GM21723 (cell line): ENCODE measurements around the gene RASGRF2.

ENCODE experiments used
- ATAC-seq: cut with Tn5 transposase; IDR thresholded peaks from one replicate; pipeline ENCODE4 v1.9.1; 2021; ENCODE audit warnings: mild to moderate bottlenecking, moderate library complexity; ENCODE audit not compliant: unreplicated experiment

The RASGRF2 gene

GRCh38 chr5:81230416-81230815, 270.3 kb downstream of the RASGRF2 start:
- no peak for ATAC-seq

- no peak for ATAC-seq
Measured at GRCh38 chr5:81232464-81233079, 272.4 kb downstream of the RASGRF2 start.

- ATAC-seq = no peak
Measured at GRCh38 chr5:81233080-81233634, 273.0 kb downstream of the RASGRF2 start, which contains the start of gene CKMT2. Gene CKMT2 (plus strand): TSS chr5:81233322. CDS start chr5:81251133, 17,811 bp downstream.

GRCh38 chr5:81234299-81234698, 274.1 kb downstream of the RASGRF2 start:
- ATAC-seq = no peak

GRCh38 chr5:81234801-81235200, 274.6 kb downstream of the RASGRF2 start:
- ATAC-seq = no peak

GRCh38 chr5:81235287-81236072, 275.3 kb downstream of the RASGRF2 start:
- ATAC-seq = no peak

- no peak for ATAC-seq
Measured at GRCh38 chr5:81238460-81238859, 278.3 kb downstream of the RASGRF2 start.

- ATAC-seq = no peak
Measured at GRCh38 chr5:81239613-81240012, 279.4 kb downstream of the RASGRF2 start.

GRCh38 chr5:81241001-81241400, 280.8 kb downstream of the RASGRF2 start:
- no peak for ATAC-seq

GRCh38 chr5:81241961-81242648, 281.9 kb downstream of the RASGRF2 start:
- ATAC-seq = no peak

- no peak for ATAC-seq
Measured at GRCh38 chr5:81242906-81243436, 282.8 kb downstream of the RASGRF2 start.

- no peak for ATAC-seq
Measured at GRCh38 chr5:81244451-81244850, 284.3 kb downstream of the RASGRF2 start.

GRCh38 chr5:81245871-81246235, 285.7 kb downstream of the RASGRF2 start:
- no peak for ATAC-seq

GRCh38 chr5:81246697-81247096, 286.5 kb downstream of the RASGRF2 start:
- ATAC-seq = no peak

GRCh38 chr5:81247441-81247972, 287.3 kb downstream of the RASGRF2 start:
- no peak for ATAC-seq

GRCh38 chr5:81249240-81249639, 289.1 kb downstream of the RASGRF2 start:
- no peak for ATAC-seq

- no peak for ATAC-seq
Measured at GRCh38 chr5:81250004-81250403, 289.8 kb downstream of the RASGRF2 start.

- no peak for ATAC-seq
Measured at GRCh38 chr5:81251922-81252321, 291.8 kb downstream of the RASGRF2 start.

- ATAC-seq = no peak
Measured at GRCh38 chr5:81252904-81253303, 292.7 kb downstream of the RASGRF2 start.

- ATAC-seq = no peak
Measured at GRCh38 chr5:81253875-81254274, 293.7 kb downstream of the RASGRF2 start.
